Osteoblast (primary cell): ENCODE data around the gene METTL15. TPM values are rescaled to one million over a fixed set of nuclear protein-coding genes. Genes with fewer than 3 reads are reported as not detected.
"Not testable (repeated sequence)": the region's sequence is repeated elsewhere in the genome, so short reads cannot be mapped to it uniquely, and the experiment has no call there.

Source experiments
- DNase-seq: peaks from one replicate; pipeline ENCODE4 v3.0.0; 2011; ENCODE audit warnings: low spot score, mixed read lengths; ENCODE audit not compliant: insufficient read length; ENCODE audit errors: missing footprints
- H2AFZ ChIP-seq: 2 replicates; pipeline ENCODE4 v1.6.0; 2011; ENCODE audit warnings: mild to moderate bottlenecking, low read length
- H3K27ac ChIP-seq: 2 replicates; pipeline ENCODE4 v1.5.1; 2011; ENCODE audit warnings: mild to moderate bottlenecking, low read depth, low read length, moderate library complexity
- H3K27me3 ChIP-seq: 2 replicates; pipeline ENCODE4 v1.6.0; 2012; ENCODE audit warnings: mild to moderate bottlenecking, control low read depth, inconsistent platforms, low read length, moderate library complexity; ENCODE audit not compliant: insufficient read depth
- H3K36me3 ChIP-seq: 2 replicates; pipeline ENCODE4 v1.5.1; 2011; ENCODE audit warnings: mild to moderate bottlenecking, low read length, control low read depth, moderate library complexity; ENCODE audit not compliant: insufficient read depth
- H3K4me1 ChIP-seq: 2 replicates; pipeline ENCODE4 v1.5.1; 2011; ENCODE audit warnings: mild to moderate bottlenecking, low read length, control low read depth, moderate library complexity; ENCODE audit not compliant: insufficient read depth
- H3K4me2 ChIP-seq: 2 replicates; pipeline ENCODE4 v1.6.0; 2011; ENCODE audit warnings: mild to moderate bottlenecking, low read length; ENCODE audit not compliant: insufficient read depth
- H3K4me3 ChIP-seq: fragments of 200-600 bp; sonication (generic); 3 replicates; pipeline ENCODE4 v1.5.1; 2012; ENCODE audit warnings: mild to moderate bottlenecking, low read length, inconsistent platforms; ENCODE audit not compliant: insufficient read depth
- H3K79me2 ChIP-seq: 2 replicates; pipeline ENCODE4 v1.6.0; 2012; ENCODE audit warnings: mild to moderate bottlenecking, low read length, control low read depth, inconsistent platforms; ENCODE audit not compliant: insufficient read depth
- H3K9me3 ChIP-seq: 2 replicates; pipeline ENCODE4 v1.5.1; 2011; ENCODE audit warnings: low read depth, low read length, control low read depth
- H4K20me1 ChIP-seq: 2 replicates; pipeline ENCODE4 v1.6.0; 2012; ENCODE audit warnings: mild to moderate bottlenecking, low read length, control low read depth; ENCODE audit not compliant: insufficient read depth
- total RNA-seq: library from RNA; depleted of rRNA; stranded (reverse); fragments of >200 nt; gene quantifications from 2 replicates; pipeline ENCODE4 v1.2.3, GENCODE V29; 2012
- TF ChIP-seq, protein P1 (sequence below): IDR thresholded peaks from 2 replicates; pipeline ENCODE4 v1.5.1; 2011; ENCODE audit warnings: mild to moderate bottlenecking, low read depth, low read length, moderate library complexity; ENCODE audit errors: extremely low read depth

METTL15 gene
- total RNA-seq, 1 donor = 13.4 TPM

DNA sequence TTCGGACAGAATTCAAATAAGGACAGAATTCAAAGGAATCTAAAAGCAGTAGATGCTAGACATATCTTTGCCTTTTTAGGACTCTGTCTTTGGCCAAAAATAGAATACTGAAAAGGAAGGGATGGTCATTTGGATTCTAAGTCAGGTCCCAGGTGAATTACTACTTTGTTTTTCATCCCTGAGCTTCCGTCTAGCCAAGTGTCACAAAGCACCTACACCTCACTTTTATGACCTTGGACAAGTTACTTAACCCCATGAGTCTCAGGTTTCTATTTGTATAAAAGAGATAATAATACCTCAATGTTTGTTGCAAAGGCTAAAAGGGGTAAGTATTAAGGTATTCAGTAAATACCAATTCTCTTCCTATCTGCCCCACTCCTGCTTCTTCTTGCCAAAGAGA, 7.5 kb upstream of the METTL15 start:
- Histone ChIP-seq H3K79me2 (peaks cover 80% of the 10 kb centered on the region), H3K36me3 (peaks cover 4% of the 10 kb centered on the region), H2AFZ (peak overlapping the region; percentile 31), H4K20me1 (no peaks in the 10 kb centered on the region), H3K4me2 (no peak overlapping the region), H3K4me3 (no peak overlapping the region), H3K4me1 (peaks cover 16% of the 10 kb centered on the region), H3K27me3 (no peaks in the 10 kb centered on the region), H3K27ac (no peak overlapping the region), H3K9me3 (no peaks in the 10 kb centered on the region)
- no peak for DNase-seq
- TF ChIP-seq, protein P1, sequence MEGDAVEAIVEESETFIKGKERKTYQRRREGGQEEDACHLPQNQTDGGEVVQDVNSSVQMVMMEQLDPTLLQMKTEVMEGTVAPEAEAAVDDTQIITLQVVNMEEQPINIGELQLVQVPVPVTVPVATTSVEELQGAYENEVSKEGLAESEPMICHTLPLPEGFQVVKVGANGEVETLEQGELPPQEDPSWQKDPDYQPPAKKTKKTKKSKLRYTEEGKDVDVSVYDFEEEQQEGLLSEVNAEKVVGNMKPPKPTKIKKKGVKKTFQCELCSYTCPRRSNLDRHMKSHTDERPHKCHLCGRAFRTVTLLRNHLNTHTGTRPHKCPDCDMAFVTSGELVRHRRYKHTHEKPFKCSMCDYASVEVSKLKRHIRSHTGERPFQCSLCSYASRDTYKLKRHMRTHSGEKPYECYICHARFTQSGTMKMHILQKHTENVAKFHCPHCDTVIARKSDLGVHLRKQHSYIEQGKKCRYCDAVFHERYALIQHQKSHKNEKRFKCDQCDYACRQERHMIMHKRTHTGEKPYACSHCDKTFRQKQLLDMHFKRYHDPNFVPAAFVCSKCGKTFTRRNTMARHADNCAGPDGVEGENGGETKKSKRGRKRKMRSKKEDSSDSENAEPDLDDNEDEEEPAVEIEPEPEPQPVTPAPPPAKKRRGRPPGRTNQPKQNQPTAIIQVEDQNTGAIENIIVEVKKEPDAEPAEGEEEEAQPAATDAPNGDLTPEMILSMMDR = no peak

DNA sequence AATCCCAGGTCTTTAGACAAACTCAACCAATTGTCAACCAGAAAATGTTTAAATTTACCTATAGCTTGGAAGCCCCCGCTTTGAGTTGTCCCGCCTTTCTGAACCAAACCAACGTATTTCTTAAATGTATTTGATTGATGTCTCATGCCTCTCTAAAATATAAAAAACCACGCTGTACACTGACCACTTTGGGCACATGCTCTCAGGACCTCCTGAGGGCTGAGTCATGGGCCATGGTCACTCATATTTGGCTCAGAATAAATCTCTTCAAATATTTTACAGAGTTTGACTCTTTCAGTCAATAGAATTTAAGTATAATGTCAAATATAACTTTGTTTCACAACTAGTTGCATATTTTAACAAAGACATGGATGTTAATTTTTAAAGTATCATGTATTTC, 5.9 kb upstream of the METTL15 start:
- peaks cover 28% of the 10 kb centered on the region for H3K4me1 ChIP-seq
- not testable (repeated sequence) for H2AFZ ChIP-seq, H3K27me3 ChIP-seq, H3K9me3 ChIP-seq, H3K4me2 ChIP-seq, H3K36me3 ChIP-seq, H4K20me1 ChIP-seq, H3K4me3 ChIP-seq, DNase-seq
- H3K79me2 ChIP-seq = peaks cover 93% of the 10 kb centered on the region
- peak overlapping the region; percentile 18 for H3K27ac ChIP-seq

DNA sequence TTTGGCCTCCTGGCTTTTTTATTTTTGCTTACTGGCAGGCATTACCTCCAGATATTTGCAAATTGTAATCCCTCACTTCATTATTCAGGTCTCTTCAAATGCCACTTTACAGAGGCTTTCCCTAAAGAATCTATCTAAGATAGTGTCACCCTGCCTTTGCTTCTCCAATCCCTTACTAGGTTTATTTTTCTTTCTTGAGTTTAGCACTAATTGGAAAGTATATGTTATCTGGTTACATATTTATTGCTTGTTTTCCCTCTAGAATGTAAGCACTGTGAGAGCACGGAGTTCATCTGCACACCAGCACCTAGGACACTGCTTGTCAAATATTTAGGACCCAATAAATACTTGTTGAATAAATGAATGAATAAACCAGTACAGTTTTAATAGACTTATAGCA, 3.8 kb upstream of the METTL15 start:
- no peaks in the 10 kb centered on the region for H3K36me3 ChIP-seq
- TF ChIP-seq, protein P1 = no peak
- H4K20me1 ChIP-seq = no peaks in the 10 kb centered on the region
- peak overlapping the region; percentile 60 for H2AFZ ChIP-seq
- H3K79me2 ChIP-seq = peaks cover 91% of the 10 kb centered on the region
- no peaks in the 10 kb centered on the region for H3K27me3 ChIP-seq
- DNase-seq = no peak
- peak overlapping the region; percentile 31 for H3K4me2 ChIP-seq
- H3K4me3 ChIP-seq = no peak overlapping the region
- peak overlapping the region; percentile 37 for H3K27ac ChIP-seq
- no peaks in the 10 kb centered on the region for H3K9me3 ChIP-seq
- peaks cover 35% of the 10 kb centered on the region for H3K4me1 ChIP-seq

DNA sequence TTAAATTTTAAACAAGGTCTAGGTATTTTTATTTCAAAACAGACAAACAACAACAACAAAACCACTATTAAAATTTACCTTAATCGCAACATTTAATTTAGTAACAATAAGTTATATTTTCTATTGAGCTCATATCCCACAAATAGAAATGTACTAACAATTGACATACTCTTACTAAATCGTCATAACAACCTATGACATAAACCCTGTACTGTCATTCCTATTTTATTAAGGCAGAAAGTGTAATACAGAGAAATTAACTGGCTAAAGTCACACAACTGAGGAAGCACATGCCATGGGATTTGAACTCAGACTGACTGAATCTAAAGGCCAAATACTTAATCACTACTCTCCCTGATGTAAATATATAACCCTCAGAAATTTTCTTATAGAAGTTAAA, 3.2 kb upstream of the METTL15 start:
- no peaks in the 10 kb centered on the region for H3K27me3 ChIP-seq
- TF ChIP-seq, protein P1 = no peak
- H3K27ac ChIP-seq = peak overlapping the region; percentile 22
- no peak for DNase-seq
- H3K36me3 ChIP-seq = no peaks in the 10 kb centered on the region
- no peaks in the 10 kb centered on the region for H3K9me3 ChIP-seq
- no peak overlapping the region for H2AFZ ChIP-seq
- no peaks in the 10 kb centered on the region for H4K20me1 ChIP-seq
- peak overlapping the region; percentile 94 for H3K4me2 ChIP-seq
- peaks cover 88% of the 10 kb centered on the region for H3K79me2 ChIP-seq
- H3K4me1 ChIP-seq = peaks cover 36% of the 10 kb centered on the region
- no peak overlapping the region for H3K4me3 ChIP-seq

DNA sequence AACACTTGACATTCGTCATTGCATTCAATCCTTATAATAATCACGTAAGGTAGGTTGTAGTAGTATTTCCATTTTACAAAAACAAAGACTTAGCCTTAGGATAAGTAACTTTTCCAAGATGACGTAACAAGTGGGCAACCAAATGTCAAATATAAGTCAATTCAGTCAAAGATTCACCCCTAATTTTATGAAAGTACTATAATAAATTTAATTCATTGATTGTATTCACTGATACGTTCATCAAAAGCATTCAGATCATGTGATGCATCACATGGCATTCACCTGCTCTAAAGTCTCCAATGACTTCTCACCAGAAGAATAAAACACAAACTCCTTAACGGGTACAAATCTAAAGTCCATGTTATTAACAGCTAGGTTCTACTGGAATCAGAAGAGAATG, 2.3 kb upstream of the METTL15 start:
- H2AFZ ChIP-seq = peak overlapping the region; percentile 12
- H3K27me3 ChIP-seq = no peaks in the 10 kb centered on the region
- TF ChIP-seq, protein P1 = no peak
- peak overlapping the region; percentile 97 for H3K27ac ChIP-seq
- DNase-seq = no peak
- H3K36me3 ChIP-seq = no peaks in the 10 kb centered on the region
- peaks cover 88% of the 10 kb centered on the region for H3K79me2 ChIP-seq
- no peaks in the 10 kb centered on the region for H4K20me1 ChIP-seq
- H3K4me2 ChIP-seq = peak overlapping the region; percentile 94
- peak overlapping the region; percentile 29 for H3K4me3 ChIP-seq
- H3K4me1 ChIP-seq = peaks cover 38% of the 10 kb centered on the region
- H3K9me3 ChIP-seq = no peaks in the 10 kb centered on the region
